HL-60 (cell line): Measurements from ENCODE around the gene SLC25A23.

Experiments used
- DNase-seq, 2 experiments: peaks; one replicate each; pipeline ENCODE4 v3.0.0-alpha.2; 2010 to 2020; ENCODE audit warnings: low read depth in 1 of 2, low spot score in 1 of 2
- H3K27ac ChIP-seq: fragments of 250-450 bp; sonication (Bioruptor Pico); replicated peaks from 2 replicates; pipeline ENCODE4 v1.5.1; 2020; ENCODE audit warnings: mild to moderate bottlenecking, moderate library complexity
- H3K27me3 ChIP-seq: fragments of 250-450 bp; sonication (Bioruptor Pico); 2 replicates; pipeline ENCODE4 v1.5.1; 2021; ENCODE audit warnings: mild to moderate bottlenecking, moderate library complexity; ENCODE audit not compliant: insufficient read depth, poor library complexity, severe bottlenecking
- H3K4me3 ChIP-seq: replicated peaks from 2 replicates; pipeline ENCODE4 v1.5.1; 2011; ENCODE audit warnings: mild to moderate bottlenecking, control low read depth, low read length; ENCODE audit not compliant: insufficient read depth
- GABPA ChIP-seq: IDR thresholded peaks from 2 replicates; pipeline ENCODE4 v1.6.1; 2012; ENCODE audit warnings: low read depth
- POLR2AphosphoS5 ChIP-seq: IDR thresholded peaks from 2 replicates; pipeline ENCODE4 v1.6.1; 2012; ENCODE audit warnings: low read depth
- SPI1 ChIP-seq: IDR thresholded peaks from 2 replicates; pipeline ENCODE4 v1.6.1; 2012; ENCODE audit warnings: low read depth, mild to moderate bottlenecking, borderline replicate concordance
- TF ChIP-seq, protein P1 (sequence below): IDR thresholded peaks from 2 replicates; pipeline ENCODE4 v1.6.1; 2012; ENCODE audit warnings: low read depth; ENCODE audit not compliant: insufficient replicate concordance
- TF ChIP-seq, protein P2 (sequence below): IDR thresholded peaks from one replicate; pipeline ENCODE4 v1.5.1; 2011; ENCODE audit warnings: low read length, control low read depth, inconsistent platforms; ENCODE audit not compliant: insufficient read depth

Gene SLC25A23

DNA sequence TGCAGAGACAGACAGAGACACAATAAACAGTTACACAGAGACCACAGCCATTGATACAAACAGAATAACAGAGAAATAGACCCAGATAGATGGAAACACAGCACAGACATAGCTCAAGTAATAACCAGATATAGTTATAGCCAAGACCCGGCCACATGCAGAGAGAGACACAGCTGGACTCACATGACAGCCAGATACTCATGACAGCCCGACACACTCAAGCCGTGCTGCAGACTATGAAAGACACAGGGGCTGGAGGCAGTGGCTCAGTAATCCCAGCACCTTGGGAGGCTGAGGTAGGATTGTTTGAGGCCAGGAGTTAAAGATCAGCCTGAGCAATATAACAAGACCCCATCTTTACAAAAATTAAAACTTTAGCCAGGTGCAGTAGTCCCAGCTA lies 23.6 kb upstream of the SLC25A23 start:
- TF ChIP-seq POLR2AphosphoS5 (no peak), SPI1 (no peak), GABPA (no peak)
- TF ChIP-seq, protein P1, sequence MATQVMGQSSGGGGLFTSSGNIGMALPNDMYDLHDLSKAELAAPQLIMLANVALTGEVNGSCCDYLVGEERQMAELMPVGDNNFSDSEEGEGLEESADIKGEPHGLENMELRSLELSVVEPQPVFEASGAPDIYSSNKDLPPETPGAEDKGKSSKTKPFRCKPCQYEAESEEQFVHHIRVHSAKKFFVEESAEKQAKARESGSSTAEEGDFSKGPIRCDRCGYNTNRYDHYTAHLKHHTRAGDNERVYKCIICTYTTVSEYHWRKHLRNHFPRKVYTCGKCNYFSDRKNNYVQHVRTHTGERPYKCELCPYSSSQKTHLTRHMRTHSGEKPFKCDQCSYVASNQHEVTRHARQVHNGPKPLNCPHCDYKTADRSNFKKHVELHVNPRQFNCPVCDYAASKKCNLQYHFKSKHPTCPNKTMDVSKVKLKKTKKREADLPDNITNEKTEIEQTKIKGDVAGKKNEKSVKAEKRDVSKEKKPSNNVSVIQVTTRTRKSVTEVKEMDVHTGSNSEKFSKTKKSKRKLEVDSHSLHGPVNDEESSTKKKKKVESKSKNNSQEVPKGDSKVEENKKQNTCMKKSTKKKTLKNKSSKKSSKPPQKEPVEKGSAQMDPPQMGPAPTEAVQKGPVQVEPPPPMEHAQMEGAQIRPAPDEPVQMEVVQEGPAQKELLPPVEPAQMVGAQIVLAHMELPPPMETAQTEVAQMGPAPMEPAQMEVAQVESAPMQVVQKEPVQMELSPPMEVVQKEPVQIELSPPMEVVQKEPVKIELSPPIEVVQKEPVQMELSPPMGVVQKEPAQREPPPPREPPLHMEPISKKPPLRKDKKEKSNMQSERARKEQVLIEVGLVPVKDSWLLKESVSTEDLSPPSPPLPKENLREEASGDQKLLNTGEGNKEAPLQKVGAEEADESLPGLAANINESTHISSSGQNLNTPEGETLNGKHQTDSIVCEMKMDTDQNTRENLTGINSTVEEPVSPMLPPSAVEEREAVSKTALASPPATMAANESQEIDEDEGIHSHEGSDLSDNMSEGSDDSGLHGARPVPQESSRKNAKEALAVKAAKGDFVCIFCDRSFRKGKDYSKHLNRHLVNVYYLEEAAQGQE = no peak
- TF ChIP-seq, protein P2, sequence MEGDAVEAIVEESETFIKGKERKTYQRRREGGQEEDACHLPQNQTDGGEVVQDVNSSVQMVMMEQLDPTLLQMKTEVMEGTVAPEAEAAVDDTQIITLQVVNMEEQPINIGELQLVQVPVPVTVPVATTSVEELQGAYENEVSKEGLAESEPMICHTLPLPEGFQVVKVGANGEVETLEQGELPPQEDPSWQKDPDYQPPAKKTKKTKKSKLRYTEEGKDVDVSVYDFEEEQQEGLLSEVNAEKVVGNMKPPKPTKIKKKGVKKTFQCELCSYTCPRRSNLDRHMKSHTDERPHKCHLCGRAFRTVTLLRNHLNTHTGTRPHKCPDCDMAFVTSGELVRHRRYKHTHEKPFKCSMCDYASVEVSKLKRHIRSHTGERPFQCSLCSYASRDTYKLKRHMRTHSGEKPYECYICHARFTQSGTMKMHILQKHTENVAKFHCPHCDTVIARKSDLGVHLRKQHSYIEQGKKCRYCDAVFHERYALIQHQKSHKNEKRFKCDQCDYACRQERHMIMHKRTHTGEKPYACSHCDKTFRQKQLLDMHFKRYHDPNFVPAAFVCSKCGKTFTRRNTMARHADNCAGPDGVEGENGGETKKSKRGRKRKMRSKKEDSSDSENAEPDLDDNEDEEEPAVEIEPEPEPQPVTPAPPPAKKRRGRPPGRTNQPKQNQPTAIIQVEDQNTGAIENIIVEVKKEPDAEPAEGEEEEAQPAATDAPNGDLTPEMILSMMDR = no peak
- H3K4me3 ChIP-seq = no peak overlapping the region

DNA sequence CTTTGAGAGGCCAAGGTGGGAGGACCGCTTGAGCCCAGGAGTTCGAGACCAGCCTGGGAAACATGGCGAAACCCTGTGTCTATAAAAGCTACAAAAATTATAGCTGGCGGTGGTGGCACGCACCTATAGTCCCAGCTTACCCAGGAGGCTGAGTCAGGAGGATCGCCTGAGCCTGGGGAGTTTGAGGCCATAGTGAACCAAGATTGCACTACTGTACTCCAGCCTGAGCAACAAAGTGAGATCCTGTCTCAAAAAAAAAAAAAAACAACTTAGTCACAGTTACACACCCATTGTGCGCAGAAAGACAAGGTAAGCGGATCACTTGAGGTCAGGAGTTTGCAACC lies 22.7 kb upstream of the SLC25A23 start:
- no peak for DNase-seq
- peak overlapping the region; percentile 90 for H3K27ac ChIP-seq
- H3K4me3 ChIP-seq = no peak overlapping the region; the same call in 1 of the 2 replicates
- TF ChIP-seq, protein P2 = no peak
- TF ChIP-seq SPI1 = no peak
- no peaks in the 10 kb centered on the region for H3K27me3 ChIP-seq

More for the DNA sequence above, 23.6 kb upstream of the SLC25A23 start:
- Histone ChIP-seq H3K27me3 (no peaks in the 10 kb centered on the region), H3K27ac (no peak overlapping the region)
- no peak for DNase-seq

DNA sequence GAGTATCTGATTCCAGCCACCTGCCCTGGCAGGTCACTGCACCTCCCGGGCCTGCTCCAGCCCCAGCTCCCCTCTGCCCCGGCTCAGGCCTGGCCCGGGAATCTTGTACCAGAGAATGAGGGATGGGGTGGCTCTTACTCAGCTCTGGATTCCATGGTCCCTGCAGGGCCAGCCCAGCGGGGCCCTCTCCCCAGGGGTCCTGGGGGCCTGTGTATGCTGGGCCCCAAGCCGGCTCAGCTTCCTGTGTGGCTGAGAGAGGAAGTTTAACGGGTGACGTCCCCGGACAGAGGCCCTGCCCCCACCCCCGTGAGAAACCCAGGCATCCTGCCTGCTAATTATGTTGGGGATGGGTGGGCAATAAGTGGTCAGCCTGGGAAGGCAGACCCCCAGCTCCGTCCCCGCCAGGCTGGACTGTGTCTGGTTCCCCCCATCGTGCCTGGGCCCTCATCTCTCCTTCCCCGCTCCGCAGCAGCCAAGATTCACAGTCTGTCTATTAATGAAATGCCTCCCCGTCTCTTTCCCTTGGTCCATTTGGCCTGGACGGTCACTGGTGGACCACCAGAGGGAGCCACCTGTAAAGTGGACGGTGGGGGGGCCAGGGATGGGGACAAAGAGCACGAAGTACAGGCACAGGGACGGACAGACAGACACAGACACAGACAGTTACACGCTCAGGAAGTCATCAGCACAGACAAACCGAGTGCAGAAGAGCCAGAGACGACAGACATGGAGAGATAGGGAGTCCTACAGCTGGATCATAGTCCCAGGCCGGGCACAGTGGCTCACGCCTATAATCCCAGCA lies 22.1 kb upstream of the SLC25A23 start, which contains the start of gene DENND1C:
Gene DENND1C (minus strand): TSS at position 247 of the 802 bp plus-strand sequence. CDS start 92 bp downstream, at position 155.
- TF ChIP-seq, protein P2 = peak; percentile 11
- TF ChIP-seq POLR2AphosphoS5 (no peak), GABPA (no peak), SPI1 (peak; percentile 83)
- TF ChIP-seq, protein P1 = peak; percentile 26
- H3K27ac ChIP-seq = peak within 1 kb of the TSS; percentile 90
- H3K4me3 ChIP-seq = peak within 1 kb of the TSS; percentile 65
- peak in 1 of 2 experiments; percentile 77 for DNase-seq
- no peaks in the 10 kb centered on the region for H3K27me3 ChIP-seq
